ENCODE results near the gene LIPN.

The LIPN gene

DNA sequence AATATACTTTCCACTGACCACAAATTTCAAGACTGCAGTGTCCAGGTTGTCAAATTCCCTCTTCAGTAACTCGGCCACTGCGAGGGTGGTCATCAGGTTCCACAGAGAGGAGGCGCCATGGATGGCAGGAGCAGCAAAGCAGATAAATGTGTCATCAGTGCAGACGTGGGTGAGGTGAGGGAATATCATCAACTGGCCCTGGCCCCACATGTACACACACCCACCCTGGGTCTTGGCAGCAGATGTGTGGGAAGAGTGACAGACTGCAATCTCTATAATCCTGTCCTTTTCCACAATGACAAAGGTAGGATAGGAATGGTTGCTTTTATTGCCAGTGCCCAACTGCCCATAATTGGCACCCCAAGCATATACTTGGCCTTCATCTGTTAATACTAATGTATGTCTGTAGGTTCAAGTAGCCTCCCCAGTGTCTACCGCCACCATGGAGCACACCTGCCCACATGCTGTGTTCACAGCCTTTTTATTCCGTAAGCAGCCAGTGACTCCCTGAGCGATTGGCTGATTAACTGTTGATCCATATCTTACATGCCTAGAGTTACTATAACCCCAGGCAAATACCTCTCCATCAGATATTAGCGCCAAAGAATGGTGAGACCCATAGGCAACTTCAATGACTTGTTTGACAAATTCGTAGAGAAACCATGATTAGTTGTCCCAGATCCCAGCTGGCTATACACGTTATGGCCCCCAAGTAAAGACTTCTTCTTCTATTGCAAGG is 26.4 kb downstream of the LIPN start:
- no peak for DNase-seq

DNA sequence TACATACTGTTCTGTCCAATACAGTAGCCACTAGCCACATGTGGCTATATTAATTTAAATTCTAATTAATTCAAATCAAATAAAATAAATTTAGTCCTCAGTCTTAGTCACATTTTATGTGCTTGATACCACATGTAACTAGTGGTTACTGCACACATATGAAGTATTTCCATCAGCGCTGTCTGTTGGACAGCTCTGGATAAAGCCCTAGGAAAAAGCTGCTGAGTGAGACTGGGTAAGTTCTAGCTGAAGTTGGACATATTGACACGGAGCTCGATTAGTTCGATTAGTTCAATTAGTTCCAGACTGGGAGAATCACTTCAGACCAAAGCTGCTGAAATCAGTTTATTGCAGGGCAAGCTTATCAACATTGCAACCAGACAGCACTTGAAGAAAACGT is 27.6 kb downstream of the LIPN start:
- no peak for DNase-seq

DNA sequence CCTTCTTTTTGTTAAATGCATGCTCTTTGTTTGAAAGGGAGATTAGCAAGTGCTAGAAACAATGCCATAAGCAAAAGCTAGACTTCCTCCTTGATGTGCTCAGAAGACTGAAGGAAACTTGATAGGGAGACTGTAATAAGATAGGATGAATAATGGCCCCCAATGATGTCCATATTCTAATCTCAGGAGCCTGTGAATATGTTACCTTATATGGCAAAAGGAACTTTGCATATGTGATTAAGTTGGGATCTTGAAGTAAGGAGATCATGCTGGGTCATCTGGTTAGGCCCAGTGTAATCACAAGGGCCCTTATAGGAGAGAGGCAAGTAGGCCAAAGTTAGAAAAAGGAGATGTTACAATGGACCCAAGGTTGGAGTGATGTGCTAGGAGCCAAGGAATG is 29.1 kb downstream of the LIPN start:
- no peak for DNase-seq

DNA sequence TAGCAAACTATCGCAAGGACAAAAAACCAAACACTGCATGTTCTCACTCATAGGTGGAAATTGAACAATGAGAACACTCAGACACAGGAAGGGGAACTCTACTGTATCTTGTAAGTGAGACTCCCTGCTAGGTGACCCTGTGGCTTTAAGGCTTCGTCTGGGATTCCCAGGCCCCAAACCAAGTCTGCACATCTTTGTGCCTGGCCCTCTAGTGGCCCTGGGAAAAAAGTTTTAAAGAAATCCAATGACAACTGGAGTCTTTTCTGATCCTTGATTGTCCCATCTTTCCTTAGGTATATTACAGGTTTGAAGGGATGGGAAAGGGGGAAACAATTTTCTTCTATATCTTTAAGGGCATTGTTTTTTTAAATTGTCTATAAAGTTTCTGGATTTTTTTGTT is 32.1 kb downstream of the LIPN start:
- no peak for DNase-seq

DNA sequence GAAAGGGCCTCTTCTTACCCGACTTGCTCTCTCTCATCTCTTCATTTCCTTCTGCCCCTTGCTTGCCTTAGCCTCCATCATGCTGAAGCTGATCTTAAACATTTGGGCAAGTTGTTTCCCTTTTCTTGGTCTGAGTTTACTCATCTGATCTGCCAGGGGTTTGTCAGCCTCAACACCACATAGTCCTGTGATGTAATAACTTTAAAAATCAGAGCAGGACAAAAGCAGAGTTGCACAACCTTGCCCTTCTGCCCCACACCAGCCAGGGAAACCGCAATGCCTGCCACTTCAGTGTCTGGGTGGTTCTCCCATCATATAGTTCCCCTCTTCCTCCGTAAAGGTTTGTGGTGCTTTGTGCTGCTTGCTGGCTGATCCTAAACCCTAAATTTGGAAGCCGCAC is 32.8 kb downstream of the LIPN start:
- DNase-seq = no peak

DNA sequence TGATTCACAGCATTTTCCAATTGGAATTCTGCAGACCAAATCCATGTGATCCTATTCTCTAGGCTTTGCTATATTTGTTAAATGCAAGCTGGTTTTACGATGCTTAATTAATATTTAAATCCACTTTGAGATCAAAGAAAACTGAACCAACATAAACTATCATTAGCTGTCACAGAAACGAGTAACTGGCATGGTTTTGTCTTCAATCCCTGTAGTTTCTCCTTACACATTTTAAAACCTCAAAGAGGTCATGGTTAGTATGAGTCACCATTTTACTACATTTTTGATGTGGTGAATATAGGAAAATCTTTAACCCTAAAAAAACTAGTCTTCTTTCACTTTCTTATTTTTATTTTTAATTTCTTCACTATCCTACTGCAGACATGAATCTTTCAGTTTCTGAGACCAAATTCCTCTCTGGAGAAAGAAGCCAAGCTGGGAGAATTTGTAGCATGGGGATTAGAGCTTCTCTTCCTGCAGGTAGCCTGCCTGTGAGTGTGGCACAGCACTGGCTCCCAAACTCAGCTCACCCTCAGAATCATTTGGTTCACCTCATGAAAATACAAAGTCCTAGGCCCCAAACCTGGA is 34.0 kb downstream of the LIPN start:
- DNase-seq = no peak

DNA sequence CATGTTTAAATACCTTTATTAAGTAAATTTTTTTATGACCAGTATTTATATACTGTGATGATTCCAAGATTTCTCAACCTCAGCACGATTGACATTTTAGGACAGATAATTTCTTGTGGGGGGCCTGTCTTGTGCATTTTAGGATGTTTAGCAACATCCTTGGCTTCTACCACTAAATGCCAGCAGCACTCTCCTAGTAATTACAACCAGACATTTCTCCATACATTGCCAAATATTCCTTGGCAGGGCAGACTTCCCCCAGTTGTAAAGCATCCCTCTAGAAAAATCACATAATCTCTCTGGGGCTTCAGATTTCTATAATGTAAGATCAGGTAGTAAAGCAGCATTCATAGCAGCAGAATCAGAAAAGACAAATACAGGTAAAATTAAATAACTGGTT is 34.9 kb downstream of the LIPN start:
- no peak for DNase-seq

DNA sequence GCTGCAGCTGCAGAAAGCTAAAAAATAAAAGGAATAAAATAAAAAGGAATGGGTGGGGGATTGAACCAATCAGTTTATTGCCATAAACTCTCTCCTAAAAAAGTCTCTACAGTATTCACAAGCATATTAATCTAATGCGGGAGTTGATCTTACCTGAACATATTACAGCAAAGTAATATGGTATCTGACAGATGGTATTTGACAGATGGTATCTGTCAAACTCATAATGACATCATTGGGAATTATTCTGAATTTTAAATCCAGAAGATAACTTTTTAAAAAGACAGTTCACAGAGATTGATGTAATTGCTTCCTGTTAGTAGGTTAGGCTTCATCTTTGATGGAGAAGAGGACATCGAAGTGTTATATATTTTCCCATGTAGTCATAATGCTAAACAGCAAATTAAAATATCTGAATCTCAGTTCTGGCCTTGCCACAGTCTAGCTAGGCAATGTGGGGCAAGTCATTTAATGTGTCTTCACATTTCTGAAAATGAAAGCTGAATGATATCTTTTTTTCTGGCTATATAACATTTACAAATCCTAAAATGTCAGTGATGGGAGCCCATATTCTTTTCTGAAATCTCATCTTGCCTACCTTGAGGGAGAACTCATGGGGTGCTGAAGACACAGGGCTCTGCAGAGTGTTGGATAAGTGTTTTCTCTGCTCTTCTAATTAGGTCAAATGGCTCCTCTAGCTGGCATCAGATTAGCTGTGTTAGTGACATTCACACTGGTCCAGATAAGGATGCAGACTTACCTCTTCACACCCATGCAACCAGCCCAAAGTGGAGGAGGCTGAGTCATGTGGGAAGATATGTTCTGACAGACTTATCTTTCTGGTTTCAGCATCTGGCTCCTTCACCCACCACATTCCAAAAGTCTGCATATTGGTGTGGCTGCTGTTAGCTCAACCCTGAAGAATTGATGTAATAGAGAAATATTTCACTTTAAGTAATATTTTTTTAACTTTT is 40.6 kb downstream of the LIPN start:
- no peak for DNase-seq

DNA sequence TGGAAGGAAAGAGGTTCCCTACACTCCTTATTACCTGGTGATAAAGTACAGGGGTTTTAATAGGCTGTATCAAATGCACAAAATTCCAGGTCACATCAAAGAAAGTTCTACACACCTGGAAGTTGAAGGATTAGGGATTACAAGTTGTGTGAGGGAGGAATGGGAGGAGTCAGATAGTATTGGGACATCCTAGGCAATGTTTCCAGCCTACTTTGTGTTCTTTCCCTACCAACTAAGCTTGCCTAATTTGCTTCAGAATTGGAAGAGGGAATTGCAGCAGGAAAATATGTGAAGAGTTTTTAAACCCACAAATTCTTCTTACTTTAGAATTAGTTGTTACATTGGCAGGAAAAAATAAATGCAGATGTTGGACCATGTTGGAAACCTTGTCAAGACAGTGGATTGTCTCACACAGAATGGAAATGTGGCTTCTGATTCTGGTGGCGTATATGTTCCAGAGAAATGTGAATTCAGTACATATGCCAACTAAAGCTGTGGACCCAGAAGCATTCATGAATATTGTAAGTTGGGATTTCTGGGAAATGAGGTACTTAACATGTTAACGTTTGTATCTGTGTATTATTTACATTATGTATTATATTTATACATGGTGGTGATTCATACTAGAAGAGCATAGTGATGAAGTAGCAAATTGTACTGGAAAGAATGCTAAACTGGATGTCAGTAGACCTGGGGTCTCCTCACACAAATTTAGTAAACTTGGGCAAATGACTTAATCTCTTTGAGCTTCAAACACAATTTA is 42.9 kb downstream of the LIPN start, which contains the start of gene LIPM:
Gene LIPM, plus strand, starts transcription at position 208 of the 763 bp plus-strand sequence. Its CDS starts 167 bp downstream, at position 375.
- DNase-seq = no peak

DNA sequence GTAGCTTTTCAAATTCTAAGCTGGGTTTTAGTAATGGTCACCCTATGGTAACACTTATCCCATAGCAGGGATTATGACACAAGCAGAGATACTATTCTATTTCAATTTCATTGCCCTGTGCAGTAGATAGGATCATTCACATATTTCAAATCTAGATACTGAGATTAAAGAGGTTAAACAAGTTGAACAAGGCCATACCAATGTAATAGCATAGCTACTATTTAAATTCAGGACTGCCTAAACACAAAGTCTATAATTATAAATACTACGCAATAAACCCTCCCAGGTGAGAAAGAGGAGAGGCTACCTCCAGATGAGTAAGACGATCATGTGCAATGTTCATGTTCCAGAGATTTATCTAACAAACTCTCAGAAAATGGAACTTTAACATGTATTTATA is 43.8 kb downstream of the LIPN start:
- no peak for DNase-seq

DNA sequence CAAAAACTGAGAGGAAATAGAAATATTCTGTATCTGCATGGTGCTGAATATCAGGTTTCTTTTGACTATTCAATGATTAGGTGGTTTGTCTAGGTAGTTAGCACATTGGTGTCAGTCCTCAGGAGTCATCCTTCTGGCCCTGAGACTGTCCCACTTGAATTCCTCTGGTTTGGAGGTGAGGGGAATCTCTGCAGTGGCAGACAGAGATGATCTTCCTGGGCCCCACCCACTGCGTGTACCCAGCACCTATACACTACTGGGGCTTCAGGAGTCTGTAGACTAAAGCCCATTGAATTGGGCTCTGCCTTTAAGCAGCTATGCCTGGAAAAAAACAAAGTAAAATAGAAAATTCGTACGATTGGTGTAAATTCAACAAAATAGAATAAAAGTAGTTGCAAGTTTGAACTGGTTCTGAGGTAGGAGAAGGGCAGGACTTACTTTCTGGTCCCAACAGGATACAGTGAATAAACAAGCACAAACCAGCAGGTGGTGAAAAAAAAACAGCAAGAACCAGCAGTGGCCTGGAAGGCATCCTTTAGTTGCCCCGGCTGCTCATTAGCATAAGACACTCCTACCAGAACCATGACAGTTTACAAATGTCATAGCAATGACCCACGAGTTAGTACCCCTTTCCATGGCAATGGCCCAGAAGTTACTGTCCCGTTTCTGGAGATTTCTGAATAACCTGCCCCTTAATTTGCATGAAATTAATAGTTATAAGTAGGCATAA is 44.4 kb downstream of the LIPN start:
- DNase-seq = no peak

DNA sequence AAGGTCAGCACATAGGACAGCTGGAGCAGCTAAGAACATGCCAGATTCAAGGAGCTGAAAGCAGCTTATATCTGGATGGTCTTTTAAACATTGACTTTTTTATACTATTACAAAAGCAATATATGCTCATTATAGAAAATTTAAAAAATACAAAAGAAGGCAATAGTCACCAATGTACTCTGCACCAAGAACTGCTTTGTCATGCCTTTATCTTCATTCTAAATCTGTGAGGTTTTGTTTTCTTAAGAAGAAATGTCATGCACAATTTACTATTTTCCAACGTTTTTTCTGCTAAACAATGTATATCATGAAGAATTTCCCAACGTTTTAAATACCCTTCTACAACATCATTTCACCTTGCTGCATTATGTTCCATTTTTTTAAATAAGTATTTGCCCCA is 45.5 kb downstream of the LIPN start:
- DNase-seq = no peak

DNA sequence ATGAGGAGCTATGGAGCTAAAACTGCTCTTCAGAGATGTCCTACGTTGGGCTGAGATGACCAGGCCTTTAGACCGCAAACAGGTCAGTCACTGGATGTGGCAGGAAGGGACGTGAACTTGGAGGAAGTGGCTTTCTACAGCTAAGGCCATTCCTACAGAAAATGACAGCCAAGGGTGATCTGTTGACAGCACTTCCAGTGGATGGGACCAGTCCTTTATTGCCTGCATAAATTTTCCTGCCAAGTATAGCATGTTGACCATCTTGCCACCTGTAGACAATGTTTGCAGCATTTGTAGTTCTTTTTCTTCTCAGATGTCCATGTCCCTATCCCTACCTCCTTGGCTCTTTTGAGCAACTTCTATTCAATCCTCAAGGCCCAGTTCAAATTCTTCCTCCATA is 46.1 kb downstream of the LIPN start:
- no peak for DNase-seq

DNA sequence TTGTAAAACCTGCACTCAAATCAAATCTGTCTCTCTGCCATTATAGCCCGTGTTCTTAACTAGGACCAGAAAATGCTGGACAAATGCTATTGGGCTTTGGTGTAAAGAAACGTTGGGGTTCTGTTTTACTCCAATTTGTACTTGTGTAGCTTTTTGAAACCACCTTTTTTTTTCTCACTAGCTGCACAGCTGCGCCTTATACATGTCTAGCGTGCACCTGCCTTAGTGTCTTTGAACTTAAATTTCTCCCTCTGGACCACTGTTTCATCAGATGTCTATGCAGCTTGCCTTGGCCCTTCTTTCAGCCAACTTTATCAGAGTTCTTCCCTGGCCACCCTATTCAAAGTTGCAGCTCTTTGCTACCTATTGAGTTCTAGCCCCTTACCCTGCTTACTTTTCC is 49.8 kb downstream of the LIPN start:
- no peak for DNase-seq

DNA sequence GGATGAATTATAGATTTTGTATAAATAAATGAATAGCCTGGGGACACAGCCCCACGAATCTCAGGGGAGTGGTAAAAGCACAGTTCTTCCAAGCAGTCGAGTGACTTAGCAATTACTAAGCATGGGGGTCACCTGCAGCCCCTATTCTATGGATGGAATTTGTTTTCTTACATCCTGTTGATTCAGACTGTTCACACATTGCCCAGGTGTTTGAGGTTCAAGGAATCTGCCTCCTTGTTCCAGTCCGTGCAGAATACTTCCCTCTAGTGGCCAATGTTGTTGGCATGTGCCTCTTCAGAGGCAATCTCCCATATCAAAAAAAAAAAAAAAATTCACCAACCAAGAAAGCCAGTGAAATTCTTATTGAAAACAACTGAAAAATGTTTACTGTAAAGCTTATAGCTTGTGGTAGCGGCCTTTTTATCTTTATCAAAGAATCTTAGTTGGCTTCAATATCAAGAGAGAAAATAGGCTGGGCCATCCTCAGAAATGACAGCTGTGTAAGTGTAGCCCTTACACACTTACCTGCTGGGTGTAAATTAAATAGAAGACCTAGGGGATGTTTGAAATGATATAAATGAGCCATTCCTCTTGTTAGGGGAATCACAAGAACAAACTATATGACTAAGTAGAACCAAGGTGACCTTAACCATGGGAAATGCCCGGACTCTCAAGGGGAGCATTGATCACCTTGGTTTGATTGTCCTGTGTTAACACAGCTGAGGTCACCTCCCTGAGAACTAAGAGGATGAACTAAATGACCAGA is 50.6 kb downstream of the LIPN start:
- no peak for DNase-seq

DNA sequence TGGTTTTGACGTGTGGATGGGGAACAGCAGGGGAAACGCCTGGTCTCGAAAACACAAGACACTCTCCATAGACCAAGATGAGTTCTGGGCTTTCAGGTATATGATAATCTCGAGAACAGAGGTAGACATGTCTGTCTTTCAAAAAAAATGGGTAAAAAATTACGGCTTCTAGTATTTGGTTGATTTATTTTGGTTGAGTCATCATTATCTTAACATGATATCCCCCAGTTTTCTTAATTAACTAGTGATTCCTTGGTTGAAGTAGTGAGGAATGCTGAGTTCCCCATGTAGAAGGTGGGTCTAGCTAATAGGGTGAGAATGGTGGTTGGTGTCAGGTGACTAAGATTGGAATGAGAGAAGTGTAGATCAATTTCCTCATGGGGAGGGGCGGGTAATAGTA is 53.4 kb downstream of the LIPN start:
- no peak for DNase-seq

DNA sequence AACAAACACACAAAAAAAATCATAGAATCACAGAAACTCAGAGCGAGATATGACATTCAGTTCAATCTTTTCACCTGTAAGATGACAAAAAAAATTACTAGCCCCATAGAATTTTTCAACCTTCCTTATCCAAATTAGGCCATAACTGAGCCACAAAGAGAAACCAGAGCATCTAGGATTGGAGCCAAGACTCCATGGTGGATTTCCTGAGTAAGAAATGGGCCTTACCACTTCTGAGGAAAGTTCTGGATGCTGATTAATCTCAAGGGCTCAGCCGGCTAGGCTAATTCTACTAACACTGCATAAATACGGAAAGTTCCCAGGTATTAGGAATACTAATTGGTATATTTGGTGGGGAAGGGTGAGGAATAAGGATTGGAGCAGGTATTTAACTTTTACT is 59.5 kb downstream of the LIPN start:
- DNase-seq = no peak

DNA sequence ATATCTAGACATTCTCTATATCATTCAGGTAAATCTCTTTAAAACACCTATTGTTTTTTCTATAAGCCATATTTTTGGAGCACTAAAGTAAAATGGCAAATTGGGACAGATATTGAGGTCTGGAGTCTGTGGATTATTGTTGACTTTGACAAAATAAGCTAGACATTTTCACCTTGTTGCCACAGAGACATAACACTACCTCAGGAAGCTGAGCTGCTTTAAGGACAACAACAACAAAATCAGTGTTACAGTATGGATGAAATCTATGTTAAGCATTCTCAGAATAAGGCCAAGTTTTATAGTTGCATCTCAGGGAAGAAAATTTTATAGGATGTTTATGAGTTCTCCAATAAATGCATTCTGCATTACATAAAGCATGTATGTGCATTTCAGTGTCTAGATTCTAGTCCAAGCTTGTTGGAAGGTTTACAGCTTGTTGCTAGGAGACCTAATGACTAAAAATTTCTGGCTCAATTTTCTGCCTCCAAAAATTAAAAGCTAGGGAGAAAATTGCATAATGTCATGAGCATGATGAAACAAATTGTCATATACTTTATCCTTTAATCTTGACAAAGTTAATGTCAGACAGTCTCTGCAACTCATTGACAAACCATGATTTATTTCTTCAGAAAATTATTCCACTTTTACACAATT is 61.1 kb downstream of the LIPN start:
- no peak for DNase-seq

DNA sequence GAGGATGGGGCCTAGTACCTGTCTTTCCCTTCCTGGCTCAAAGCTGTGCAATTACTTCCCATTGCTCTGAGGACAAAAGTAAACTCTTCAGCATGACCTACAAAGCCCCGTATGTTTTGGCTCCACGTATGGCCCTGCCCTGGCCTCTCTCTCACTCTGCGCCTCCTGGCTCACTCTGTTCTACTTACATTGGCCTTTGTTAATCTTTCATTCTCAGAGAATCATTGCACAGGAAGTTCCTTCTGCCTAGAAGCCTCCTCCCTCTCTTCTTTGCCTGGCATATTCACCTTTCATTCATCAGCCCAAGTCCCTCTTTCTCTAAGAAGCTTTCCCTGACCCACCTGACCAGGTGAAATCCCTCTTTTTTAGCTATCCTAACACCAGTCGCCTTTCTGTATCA is 66.6 kb downstream of the LIPN start:
- no peak for DNase-seq

DNA sequence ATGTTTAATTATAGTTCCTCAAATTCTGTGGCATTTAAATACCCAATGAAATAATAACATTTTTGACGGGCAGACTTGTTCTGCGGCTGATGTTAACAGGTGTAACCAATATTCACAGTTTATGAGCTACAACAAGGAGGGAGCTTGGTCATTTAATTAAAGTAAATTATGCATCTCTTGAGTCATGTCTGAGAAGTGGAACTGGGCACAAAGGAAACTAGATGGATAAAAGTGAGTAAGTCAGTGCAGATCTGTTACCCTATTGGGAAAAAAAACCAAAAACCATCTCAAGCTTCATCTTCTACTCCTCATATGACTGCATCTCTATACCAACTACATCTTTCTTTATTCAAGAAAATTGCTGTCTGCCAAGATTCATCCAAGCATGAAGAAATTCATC is 67.9 kb downstream of the LIPN start:
- no peak for DNase-seq

DNA sequence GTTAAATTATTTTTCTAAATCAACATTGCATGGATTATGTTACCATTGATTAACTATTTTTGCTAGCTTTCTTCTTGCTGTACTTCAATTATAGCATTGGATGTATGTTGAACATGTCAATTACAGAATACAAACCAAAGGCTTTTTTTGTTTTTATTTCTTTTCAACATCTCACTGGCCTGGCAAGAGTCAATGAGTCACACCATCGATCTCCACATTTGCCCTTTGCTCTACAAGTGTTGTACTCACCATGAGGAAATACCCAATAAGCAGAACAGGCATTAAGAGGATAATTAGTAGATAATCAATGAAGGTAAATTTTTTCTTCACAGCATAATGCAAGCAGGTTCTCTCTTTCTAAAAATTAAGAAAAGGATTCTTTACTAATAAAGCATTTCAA is 68.5 kb downstream of the LIPN start:
- no peak for DNase-seq

Data from effector CD8-positive, alpha-beta T cell (primary cell).